Iris pigment epithelial cell (primary cell): ENCODE results near the gene SMYD4.
"Not testable (repeated sequence)": the region's sequence is repeated elsewhere in the genome, so short reads cannot be mapped to it uniquely, and the experiment has no call there.

Experiments
- DNase-seq: peaks from one replicate; pipeline ENCODE4 v3.0.0-alpha.2; 2011; ENCODE audit warnings: low read depth

The SMYD4 gene

DNA sequence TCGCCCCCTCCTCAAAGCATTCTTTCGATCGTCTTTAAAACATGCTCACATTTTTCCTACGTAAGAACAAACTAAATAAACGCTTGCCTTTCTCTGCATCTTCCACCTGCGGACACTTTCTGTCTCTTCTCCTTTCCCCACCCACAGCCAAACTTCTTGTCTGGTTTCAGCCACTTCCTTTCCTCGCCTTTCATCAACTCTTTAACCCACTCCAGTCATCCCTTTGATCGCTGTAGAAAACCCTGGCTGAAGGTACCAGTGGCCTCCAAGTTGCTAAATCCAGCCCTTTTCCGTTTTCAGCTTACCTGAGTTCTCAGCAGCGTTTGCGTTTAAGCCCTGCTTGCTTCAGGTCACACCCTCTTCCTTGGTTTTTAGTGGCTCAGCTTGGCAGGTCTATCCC, 586 bp upstream of the SMYD4 start:
- DNase-seq: peak; percentile 10

DNA sequence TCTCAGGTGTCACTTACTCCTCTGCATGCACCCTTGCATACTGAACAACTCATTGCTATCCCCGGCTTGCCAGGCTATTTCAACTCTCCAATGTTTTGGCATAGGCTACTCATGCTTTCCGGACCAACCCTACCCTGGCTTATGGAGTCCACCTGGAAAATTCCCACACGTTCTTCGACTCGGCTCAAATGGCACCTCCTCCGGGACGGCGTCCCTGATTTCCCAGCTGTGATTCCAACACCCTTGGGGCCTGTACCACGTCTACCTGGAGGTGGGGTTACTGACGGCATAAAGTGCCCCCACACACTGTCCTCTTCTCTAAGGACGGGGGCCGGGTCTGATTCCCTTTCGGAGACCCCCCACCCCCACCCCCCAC, 498 bp downstream of the SMYD4 start:
- peak; percentile 15 for DNase-seq

DNA sequence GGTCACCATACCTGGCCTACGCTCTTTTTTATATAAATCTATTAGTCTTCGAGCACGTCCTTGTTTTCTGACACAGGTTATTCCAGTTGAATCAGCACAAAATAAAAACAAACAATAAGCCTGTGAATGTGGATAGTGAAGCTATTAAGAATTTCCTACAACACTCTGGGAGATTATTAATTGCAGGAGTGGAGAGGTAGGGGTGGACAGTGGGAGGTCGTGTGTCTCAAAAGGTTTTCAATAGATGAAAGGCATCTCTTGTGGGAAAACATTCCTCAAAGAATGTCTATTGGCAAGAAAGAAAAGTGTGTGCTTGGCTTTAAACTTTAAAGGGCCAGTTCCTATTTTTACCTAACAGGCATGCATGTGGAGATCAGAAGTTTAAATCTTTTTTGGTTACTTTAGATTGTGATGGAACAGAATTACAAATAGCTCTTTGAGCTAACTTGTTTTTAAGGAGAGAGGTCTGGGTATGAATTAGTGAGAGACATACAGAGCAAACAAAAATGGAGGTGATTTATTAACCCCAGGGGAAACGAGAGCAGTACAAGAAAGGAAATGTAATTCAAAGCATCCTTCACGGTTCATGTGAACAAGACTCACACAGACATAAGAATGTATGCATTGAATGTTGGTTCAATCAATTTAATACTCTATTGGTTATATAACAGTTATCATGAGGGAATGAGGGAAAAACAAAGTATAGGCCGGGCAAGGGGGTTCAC, 9.0 kb downstream of the SMYD4 start:
- DNase-seq: no peak

DNA sequence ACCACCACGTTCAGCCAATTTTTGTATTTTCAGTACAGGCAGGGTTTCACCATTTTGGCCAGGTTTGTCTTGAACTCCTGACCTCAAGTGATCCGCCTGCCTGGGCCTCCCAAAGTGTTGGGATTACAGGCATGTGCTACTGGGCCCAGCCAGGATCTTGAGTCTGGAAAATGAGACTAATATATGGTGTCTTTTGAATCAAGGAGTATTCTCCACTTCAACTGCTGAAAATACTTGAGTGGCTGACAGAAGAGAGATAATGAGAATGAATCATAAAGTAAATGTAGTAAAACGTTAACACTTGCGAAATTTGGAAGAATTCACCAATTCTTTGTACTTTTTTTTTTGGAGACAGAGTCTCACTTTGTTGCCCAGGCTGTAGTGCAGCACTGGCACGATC, 16.6 kb downstream of the SMYD4 start:
- DNase-seq: peak; percentile 31

DNA sequence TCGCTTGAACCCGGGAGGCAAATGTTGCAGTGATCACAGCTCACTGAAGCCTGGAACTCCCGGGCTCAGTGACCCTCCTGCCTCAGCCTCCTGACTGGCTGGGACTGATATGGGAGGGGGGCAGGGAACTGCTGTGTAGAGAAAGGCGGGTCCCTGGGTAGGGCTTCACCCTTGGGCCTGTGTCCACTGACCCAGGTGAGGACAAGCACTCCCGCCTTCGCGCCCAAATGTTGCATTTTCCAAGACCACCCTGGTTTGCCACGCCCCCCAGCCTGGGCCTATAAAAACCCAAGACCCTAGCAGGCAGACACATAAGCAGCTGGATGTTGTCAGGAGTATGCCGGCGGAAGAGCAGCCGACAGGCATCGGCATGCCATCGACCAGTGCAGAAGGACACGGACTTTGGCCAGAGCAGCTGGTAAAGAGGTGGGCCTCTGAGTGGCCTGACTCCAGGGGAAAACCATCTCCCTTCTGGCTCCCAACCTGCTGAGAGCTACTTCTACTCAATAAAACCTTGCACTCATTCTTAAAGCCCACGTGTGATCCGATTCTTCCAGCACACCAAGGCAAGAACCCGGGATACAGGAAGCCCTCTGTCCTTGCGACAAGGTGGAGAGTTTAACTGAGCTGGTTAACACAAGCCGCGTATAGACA, 19.1 kb downstream of the SMYD4 start:
- no peak for DNase-seq

DNA sequence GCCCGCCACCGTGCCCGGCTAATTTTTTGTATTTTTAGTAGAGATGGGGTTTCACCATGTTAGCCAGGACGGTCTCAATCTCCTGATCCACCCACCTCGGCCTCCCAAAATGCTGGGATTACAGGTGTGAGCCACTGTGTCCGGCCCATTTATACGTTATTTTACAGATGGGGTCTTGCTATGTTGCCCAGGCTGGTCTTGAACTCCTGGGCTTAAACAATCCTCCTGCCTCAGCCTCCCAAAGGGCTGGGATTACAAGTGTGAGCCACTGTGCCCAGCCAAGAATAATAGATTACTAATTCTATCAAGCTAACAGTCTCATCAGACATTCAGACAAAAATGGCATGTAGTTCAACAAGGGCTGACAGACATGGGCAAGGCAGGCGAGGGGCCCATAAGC, 19.9 kb downstream of the SMYD4 start:
- DNase-seq: not testable (repeated sequence)

DNA sequence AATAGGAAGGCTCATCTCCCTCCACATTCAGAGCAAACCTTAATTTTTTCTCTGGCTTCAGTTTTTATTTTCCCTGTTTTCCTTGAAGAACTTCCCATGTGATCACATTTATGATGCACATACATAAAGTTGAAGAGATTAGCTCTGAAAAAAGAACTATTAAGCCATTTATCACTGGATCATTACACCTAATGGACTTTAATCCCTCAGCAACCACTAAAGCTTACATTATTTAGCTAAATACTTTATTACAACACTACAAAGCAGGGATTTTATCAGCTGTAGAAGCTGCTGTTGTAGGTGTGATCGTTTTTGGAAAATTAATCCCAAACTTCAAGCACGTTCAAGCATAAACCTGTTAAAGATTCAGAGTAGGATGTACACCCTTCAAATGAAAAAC, 21.1 kb downstream of the SMYD4 start:
- DNase-seq: no peak

DNA sequence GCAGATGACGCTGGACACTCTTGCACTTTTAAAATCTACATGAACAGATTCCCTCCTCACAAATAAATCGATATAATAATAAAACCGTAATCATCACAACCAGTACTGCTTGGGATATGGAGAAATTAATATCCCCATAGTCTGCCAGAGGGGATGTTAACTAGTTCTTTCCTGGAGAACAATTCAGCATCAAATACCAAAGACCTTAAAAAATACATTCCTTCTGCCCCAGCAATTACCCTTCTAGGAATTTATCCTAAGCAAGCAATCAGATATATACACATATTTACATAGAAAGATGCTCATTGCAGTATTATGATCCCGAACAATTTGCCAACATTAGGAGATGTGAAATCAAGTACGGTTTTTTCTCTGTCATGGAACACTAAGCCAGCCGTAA, 21.8 kb downstream of the SMYD4 start:
- DNase-seq: no peak

DNA sequence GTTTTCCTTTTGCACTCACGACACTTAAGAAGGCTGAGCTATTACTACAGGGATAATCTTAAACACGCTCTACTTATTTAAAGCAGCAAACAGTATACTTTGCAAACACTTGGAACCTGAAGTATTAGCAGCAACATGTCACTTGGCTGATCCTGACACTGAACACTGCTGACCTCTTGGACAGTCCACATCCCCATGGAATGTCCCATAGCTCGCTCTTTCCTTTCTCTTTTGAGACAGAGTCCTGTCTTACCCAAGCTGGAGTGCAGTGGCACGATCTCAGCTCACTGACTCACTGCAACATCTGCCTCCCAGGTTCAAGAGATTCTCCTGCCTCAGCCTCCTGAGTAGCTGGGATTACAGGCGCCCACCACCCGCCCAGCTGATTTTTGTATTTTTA, 26.4 kb downstream of the SMYD4 start:
- no peak for DNase-seq

DNA sequence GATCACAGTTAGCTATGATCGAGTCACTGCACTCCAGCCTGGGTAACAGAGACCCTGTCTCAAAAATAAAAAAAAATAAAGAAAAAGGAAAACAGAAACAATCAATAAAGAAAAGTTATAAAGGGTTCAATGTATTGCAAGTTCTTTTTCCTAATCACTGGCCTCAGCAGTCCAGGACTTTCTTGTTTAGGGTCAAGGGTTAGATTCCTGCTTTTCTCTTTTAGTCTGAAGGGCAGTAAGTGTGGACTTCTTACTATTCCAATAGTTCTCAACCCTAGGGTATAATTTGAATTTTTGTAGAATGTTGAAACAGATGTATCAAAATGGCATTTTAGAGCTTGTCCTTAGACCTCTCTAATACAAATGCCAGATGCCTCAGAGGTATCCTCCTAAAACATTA, 27.3 kb downstream of the SMYD4 start:
- DNase-seq: no peak

DNA sequence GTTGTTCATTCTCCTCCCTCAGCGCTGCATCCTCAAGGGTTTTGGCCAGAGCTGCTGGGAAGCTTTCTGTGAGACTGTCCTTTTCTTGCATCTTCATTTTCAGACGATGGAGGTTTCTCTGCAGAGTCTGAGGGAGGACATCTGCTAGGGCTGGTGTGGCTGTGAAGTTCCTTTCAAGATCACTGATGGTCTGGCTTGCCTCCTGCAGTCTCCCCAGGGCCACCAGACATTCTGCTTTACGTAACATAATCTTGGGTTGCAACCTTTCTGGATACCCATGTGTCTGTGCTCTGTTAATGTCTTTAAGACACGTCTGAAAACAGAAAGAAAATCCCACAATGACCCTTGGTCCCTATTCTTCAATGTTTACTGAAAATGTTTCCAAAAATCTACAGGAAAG, 29.0 kb downstream of the SMYD4 start:
- DNase-seq: no peak

DNA sequence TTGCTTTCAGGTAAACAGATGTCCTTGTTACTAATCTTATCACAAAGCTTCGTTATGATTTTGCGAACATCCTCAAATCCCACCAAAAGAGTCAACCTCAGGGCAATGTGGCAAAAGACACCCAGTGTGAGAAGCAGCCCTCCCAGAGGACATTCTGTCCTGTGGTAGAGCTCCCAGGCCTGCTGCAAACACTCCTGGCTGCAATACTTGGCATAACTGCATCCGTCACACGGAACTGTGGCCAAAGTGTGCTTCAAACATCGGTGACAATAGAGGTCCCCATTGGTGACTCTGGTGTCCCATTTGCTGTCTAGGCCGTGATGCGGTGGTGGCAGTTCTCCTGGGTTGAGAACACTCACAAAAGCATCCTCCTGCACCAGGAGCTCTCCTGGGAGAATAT, 29.5 kb downstream of the SMYD4 start:
- no peak for DNase-seq

DNA sequence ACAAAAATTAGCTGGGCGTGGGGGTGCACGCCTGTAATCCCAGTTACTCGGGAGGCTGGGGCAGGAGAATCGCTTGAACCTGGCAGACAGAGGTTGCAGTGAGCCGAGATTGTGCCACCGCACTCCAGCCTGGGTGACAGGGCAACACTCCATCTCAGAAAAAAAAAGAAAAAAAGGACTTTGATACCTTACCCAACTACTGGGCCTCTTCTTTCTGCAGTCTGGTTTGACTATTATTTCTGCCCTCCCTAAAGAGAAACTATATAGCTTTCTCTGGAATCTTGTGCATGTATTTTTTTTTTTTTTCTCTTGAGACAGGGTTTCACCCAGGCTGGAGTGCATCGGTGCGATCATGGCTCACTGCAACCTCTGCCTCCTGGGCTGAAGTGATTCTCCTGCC, 31.9 kb downstream of the SMYD4 start:
- not testable (repeated sequence) for DNase-seq

DNA sequence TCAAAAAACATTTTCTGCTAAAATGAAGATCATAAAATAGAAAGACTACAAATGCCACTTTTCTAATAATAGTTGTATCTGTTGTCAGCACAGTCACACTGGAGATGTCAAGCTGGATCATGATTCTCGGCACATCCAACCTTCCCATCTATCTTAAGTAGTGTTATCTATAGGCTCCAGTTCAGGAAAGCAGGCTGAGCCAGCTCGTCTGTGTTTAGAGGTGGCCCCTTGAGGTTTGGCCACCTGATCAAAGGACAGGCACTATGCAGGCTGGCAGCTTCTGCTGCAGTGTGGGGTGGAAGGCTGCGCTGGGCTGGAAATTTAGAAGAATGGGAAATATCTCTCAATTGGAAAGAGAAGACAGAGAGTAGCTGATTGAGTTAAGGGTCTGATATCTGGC, 32.4 kb downstream of the SMYD4 start:
- no peak for DNase-seq

DNA sequence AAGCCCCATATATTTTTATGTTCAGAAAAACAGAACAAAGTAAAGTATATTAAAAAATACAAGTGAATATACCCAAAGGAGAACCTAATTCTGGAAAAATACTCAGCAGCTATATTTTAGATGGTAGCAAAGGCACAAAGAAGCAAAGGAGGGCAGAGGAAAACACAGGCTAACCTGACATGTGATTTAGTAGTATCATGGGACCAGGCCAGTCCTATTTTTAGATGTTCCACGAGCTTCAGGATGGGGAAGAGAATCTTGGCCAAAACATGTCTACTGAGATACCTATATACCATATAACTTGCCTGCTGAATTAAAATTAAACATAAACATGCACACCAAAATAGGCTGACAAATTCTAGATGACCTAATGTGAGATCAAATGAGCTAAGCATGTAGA, 32.9 kb downstream of the SMYD4 start:
- no peak for DNase-seq

DNA sequence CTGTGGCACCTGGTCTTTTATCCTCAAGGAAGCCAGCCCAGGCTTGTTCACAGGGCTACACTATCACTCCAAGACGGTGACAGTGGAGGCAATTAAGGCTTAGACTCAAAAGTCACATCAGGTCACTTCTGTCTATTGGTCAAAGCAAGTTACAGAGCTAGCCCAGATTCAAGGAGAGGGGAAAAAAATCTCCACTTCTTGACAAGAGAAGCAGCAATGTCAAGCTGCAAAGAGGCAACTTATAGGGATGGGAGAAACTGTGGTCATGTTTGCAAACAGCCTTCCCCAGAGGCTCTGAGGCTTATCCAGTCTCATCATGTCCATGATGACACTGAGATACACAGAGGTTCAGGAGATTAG, 36.3 kb downstream of the SMYD4 start:
- DNase-seq: no peak

DNA sequence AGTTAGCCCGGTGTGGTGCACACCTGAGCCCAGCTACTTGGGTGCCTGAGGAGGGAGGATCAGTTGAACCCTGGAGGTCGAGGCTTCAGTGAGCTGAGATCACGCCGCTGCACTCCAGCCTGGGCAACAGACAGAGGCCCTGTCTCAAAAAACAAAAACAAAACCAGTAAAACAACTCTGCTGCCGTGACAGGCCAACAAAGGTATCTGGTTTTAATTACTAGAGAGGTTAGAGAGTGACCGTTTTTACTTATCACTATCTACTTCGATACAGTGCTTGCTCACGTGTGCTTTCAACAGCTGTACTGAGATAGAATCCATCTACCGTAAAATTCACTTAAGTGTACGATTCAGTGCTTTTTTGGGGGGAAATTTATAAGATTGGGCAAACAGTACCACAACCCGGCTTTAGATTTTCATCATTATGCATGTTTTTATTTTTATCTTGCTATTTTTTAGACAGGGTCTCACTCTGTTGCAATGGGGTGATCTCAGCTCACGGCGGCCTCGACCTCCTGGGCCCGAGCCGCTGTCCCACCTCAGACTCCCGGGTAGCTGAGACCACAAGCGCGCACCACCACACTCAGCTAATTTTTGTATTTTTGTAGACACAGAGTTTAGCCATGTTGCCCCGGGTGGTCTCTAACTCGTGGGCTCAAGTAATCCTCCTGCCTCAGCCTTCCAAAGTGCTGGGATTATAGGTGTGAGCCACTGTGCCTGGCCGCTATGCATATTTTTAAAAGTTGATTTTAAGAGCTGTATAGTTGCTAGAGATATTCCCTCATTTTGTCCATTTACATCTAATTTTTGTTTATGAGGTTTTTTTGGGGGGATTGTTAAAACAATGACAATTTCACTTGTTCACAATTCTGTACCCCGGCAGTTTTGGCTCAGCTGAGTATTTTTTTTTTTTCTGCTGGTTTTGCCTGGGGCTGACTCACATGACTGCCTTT, 36.9 kb downstream of the SMYD4 start:
- DNase-seq: no peak

DNA sequence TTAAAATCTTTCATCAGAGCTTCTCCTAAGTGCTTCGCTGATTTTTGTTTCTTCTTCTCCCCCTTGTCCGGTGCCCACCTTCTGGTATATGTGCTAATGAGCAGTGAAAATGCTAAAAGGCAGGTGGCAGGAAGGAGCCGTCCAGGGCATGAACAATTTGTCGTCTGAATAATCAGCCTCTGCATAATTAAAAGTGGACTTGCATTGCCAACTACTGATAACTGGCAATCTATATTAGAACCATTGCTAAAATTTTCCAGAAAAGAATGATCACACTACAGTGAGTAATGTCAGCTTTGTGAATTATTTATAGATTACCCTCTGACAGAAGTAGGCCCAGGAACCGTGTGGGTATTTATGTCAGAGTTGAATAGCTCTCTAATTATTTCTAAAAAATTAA, 39.8 kb downstream of the SMYD4 start:
- DNase-seq: no peak

DNA sequence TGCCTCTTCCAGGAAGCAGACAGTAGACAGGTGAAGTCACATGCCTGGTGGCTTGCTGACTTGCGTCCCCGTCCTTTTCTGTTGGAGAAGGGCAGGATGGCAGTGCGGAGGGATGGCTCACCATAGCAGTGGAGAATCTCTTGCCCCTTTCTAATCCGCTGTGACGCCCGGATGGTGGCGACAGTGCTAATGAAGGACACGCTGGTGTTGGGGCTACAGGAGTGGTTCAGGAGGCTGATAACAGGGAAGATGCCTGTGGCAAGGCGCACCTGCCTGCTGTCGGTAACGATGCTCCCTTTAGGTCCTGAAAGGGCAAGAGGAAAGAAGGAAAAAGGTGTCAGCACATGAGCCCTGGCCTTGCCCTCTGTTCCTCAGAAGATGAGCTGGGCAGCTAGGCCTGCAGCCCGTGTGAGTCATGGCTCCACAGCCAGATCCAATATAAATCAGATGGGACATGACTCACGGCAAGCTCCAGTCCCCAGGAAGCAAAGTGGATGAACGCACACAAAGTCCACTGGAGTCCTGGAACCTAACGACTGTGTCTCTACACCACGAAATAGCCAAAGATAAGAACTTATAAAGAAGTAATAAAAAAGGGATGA, 42.3 kb downstream of the SMYD4 start:
- DNase-seq: peak; percentile 96

DNA sequence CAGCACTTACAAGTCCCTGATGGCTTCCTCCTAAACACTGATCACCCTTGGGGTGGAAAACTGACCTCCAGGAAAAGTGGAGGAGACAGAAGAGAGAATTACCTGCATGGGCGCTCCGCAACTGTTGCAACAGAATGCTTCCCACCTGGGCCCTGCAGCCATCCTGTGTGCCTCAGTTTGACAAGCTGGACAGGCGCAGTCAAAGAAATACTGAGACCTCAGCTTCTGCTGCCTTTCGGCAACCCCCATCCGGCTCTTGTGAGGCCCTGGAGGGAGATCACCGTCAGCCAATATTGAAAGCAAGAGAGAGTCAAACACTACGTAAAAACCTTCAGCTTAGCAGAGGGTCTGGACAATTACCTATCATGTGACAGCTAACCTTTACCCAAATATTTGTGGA, 43.0 kb downstream of the SMYD4 start:
- DNase-seq: no peak

DNA sequence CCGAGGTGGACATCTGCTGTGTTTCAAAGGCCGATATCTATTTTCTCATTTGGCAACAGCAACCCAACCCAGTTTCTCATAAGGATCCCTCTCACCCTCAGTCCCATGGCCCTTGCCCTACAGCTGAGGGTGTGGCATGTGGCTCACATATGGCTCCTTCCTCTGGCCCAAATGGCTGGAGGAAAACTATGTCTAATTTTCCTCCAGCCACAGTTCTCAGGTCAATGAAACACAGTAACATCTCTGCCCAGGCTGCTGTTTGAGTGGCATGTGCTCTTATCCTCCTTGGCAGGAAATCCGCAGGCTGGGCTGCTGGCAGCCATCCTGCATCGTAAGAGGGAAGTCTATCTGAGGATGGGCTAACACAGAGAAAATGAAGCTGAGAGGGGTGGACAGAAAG, 43.8 kb downstream of the SMYD4 start:
- DNase-seq: no peak

DNA sequence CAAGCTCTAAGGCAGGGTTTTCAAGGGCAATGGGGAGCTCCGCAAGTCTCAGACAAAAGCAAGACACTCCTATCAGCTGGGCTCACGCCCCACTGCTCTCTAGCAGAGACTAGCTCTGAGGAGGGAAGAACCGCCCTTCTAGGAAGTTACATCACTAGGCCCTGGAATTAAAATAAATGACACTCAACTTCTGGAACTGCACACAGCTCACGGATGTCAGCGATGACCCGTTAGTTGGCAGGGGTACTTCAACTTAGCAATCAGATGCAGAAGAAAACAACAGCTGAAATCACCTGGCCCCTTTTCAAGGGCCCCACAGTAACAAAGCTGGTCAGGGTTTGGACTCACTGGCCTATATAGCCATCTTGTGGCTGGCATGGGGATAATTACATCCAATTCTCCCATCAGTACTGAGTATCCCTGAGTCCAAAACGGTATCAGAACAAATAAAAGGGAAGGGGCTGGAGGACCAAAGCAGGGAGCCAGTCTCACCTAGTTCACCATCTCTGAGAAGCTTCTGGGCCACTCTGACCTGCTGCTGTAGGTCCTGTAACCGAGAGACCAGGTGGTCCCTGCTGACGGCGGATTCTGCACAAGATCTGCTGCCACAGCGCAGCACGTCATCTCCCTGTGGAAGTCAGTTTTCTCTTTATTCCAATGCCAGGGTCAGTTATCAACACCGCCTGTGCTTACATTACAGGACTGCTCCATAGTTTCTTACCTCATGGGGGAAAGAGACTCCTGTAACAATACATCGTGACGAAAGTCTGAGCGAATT, 45.7 kb downstream of the SMYD4 start:
- DNase-seq: peak; percentile 79
